ENCODE data around the gene FUT2.

The FUT2 gene

GRCh38 chr19:48734625-48735024 lies 38.9 kb downstream of the FUT2 start:
- H3K9ac ChIP-seq (ENCODE audit: low read length) = no peak overlapping the region
- H3K9me3 ChIP-seq (ENCODE audit: low read length) = no peaks in the 10 kb centered on the region
- H3K27me3 ChIP-seq (ENCODE audit: insufficient read depth, low read length) = no peaks in the 10 kb centered on the region
- H3K79me2 ChIP-seq (ENCODE audit: insufficient read depth, low read length) = no peaks in the 10 kb centered on the region
- peaks cover 3% of the 10 kb centered on the region for H3K4me1 ChIP-seq (ENCODE audit: insufficient read depth, low read length, severe bottlenecking)
- H2AFZ ChIP-seq (ENCODE audit: low read length) = no peak overlapping the region
- no peak overlapping the region for H3K27ac ChIP-seq (ENCODE audit: low read depth, low read length, poor library complexity, severe bottlenecking)
- H3K4me2 ChIP-seq (ENCODE audit: low read length) = no peak overlapping the region
- TF ChIP-seq CTCF (IDR thresholded peaks at IDR 0.05; ENCODE audit: low read length) (no peak), EZH2 (IDR thresholded peaks at IDR 0.05; ENCODE audit: borderline replicate concordance, low read length) (no peak)
- no peaks in the 10 kb centered on the region for H3K9me2 ChIP-seq (ENCODE audit: low read depth, low read length)
- no peaks in the 10 kb centered on the region for H4K20me1 ChIP-seq (ENCODE audit: insufficient read depth, low read length)
- H3K4me3 ChIP-seq (ENCODE audit: low read depth, low read length, poor library complexity, severe bottlenecking) = no peak overlapping the region
- no peaks in the 10 kb centered on the region for H3K36me3 ChIP-seq (ENCODE audit: insufficient read depth, low read length)
- H3F3A ChIP-seq (ENCODE audit: insufficient read depth, low read length) = no peaks in the 10 kb centered on the region

- H3K9me2 ChIP-seq (ENCODE audit: low read depth, low read length) = no peaks in the 10 kb centered on the region
- H3K4me3 ChIP-seq (ENCODE audit: low read depth, low read length, poor library complexity, severe bottlenecking) = no peak overlapping the region
- H3K79me2 ChIP-seq (ENCODE audit: insufficient read depth, low read length) = no peaks in the 10 kb centered on the region
- H3K4me1 ChIP-seq (ENCODE audit: insufficient read depth, low read length, severe bottlenecking) = peaks cover 3% of the 10 kb centered on the region
- no peak overlapping the region for H3K9ac ChIP-seq (ENCODE audit: low read length)
- TF ChIP-seq CTCF (IDR thresholded peaks at IDR 0.05; ENCODE audit: low read length) = no peak
- no peak for TF ChIP-seq EZH2 (IDR thresholded peaks at IDR 0.05; ENCODE audit: borderline replicate concordance, low read length)
- H2AFZ ChIP-seq (ENCODE audit: low read length) = no peak overlapping the region
- no peaks in the 10 kb centered on the region for H3K27me3 ChIP-seq (ENCODE audit: insufficient read depth, low read length)
- no peaks in the 10 kb centered on the region for H4K20me1 ChIP-seq (ENCODE audit: insufficient read depth, low read length)
- no peaks in the 10 kb centered on the region for H3K36me3 ChIP-seq (ENCODE audit: insufficient read depth, low read length)
- H3K4me2 ChIP-seq (ENCODE audit: low read length) = no peak overlapping the region
- no peak overlapping the region for H3K27ac ChIP-seq (ENCODE audit: low read depth, low read length, poor library complexity, severe bottlenecking)
- H3F3A ChIP-seq (ENCODE audit: insufficient read depth, low read length) = no peaks in the 10 kb centered on the region
- H3K9me3 ChIP-seq (ENCODE audit: low read length) = no peaks in the 10 kb centered on the region
Measured at GRCh38 chr19:48735031-48735615, 39.4 kb downstream of the FUT2 start.

- no peak overlapping the region for H3K27ac ChIP-seq (ENCODE audit: low read depth, low read length, poor library complexity, severe bottlenecking)
- peaks cover 3% of the 10 kb centered on the region for H3K4me1 ChIP-seq (ENCODE audit: insufficient read depth, low read length, severe bottlenecking)
- no peaks in the 10 kb centered on the region for H3K9me3 ChIP-seq (ENCODE audit: low read length)
- no peak overlapping the region for H3K4me3 ChIP-seq (ENCODE audit: low read depth, low read length, poor library complexity, severe bottlenecking)
- H3F3A ChIP-seq (ENCODE audit: insufficient read depth, low read length) = no peaks in the 10 kb centered on the region
- H3K9ac ChIP-seq (ENCODE audit: low read length) = no peak overlapping the region
- H3K36me3 ChIP-seq (ENCODE audit: insufficient read depth, low read length) = no peaks in the 10 kb centered on the region
- H3K9me2 ChIP-seq (ENCODE audit: low read depth, low read length) = no peaks in the 10 kb centered on the region
- H4K20me1 ChIP-seq (ENCODE audit: insufficient read depth, low read length) = no peaks in the 10 kb centered on the region
- no peaks in the 10 kb centered on the region for H3K79me2 ChIP-seq (ENCODE audit: insufficient read depth, low read length)
- no peak overlapping the region for H3K4me2 ChIP-seq (ENCODE audit: low read length)
- H2AFZ ChIP-seq (ENCODE audit: low read length) = no peak overlapping the region
- no peak for TF ChIP-seq CTCF (IDR thresholded peaks at IDR 0.05; ENCODE audit: low read length)
- no peak for TF ChIP-seq EZH2 (IDR thresholded peaks at IDR 0.05; ENCODE audit: borderline replicate concordance, low read length)
- no peaks in the 10 kb centered on the region for H3K27me3 ChIP-seq (ENCODE audit: insufficient read depth, low read length)
Measured at GRCh38 chr19:48737360-48737998, 41.7 kb downstream of the FUT2 start.

Data from OCI-LY1 (cell line).